Neutrophil (primary cell): ENCODE results near the gene TNS4.

ENCODE experiments used
- H3K27ac ChIP-seq: fragments of 200-600 bp; sonication (generic); 2 replicates; pipeline ENCODE4 v1.5.1; 2016; ENCODE audit warnings: mild to moderate bottlenecking, moderate library complexity
- H3K27me3 ChIP-seq: fragments of 200-600 bp; sonication (generic); 2 replicates; pipeline ENCODE4 v1.6.0; 2016; ENCODE audit warnings: mild to moderate bottlenecking
- H3K36me3 ChIP-seq: fragments of 200-600 bp; sonication (generic); 2 replicates; pipeline ENCODE4 v1.5.1; 2017
- H3K4me1 ChIP-seq, 2 experiments: fragments of 200-600 bp in 1 of 2; sonication (generic) in 1 of 2; 1 replicate in 1 of 2; 2 replicates in 1 of 2; pipeline versions ENCODE4 v1.5.1 to v1.6.1; 2013 to 2016; ENCODE audit warnings: low read depth in 1 of 2, low read length in 1 of 2, mild to moderate bottlenecking in 1 of 2, moderate library complexity in 1 of 2; ENCODE audit not compliant: control insufficient read depth in 1 of 2, insufficient read depth in 1 of 2
- H3K4me3 ChIP-seq, 2 experiments: fragments of 200-600 bp in 1 of 2; sonication (generic) in 1 of 2; 1 replicate in 1 of 2; 2 replicates in 1 of 2; pipeline ENCODE4 v1.5.1; 2013 to 2016; ENCODE audit warnings: low read depth in 1 of 2, low read length in 1 of 2, mild to moderate bottlenecking in 1 of 2, moderate library complexity in 1 of 2
- H3K9me3 ChIP-seq: fragments of 200-600 bp; sonication (generic); 2 replicates; pipeline ENCODE4 v1.5.1; 2016
- TF ChIP-seq, protein P1 (sequence below): fragments of 200-600 bp; sonication (generic); IDR thresholded peaks from 2 replicates; pipeline ENCODE4 v1.5.1; 2016; ENCODE audit warnings: antibody characterized with exemption

The TNS4 gene

DNA sequence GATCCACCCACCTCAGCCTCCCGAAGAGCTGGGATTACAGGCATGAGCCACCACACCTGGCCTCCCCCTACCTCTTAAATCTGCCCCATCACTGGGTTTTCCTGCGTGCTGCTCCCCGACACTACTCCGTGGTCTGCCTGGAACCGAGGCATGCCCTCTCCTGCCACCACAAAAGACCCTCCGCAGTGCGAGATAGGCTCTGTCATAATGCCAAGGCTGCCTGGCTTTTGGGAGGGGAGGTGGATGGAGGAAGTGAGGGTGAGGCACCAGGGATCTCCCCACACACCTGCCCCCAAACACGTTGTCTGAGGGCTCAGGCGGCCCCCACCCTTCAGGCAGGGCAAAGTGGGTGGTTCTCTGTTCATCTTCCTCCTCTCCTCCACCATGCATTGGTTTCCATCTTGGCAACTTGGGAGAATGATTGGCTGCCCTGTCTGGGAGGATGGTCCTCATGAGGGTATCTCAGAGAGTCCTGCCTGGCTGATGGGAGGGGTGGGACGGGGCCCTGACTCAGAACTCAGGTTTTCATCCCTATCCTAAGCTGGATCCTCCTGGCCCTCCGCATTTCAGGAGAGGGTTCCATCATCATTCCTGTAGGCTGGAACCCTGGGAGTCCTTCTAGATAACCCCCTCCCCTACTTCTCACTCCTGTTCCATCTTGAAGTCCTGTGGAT is 35.0 kb downstream of the TNS4 start:
- no peaks in the 10 kb centered on the region for H3K36me3 ChIP-seq

GRCh38 chr17:40464392-40464855 is 37.0 kb downstream of the TNS4 start:
- H3K4me3 ChIP-seq: no peak overlapping the region
- TF ChIP-seq, protein P1, sequence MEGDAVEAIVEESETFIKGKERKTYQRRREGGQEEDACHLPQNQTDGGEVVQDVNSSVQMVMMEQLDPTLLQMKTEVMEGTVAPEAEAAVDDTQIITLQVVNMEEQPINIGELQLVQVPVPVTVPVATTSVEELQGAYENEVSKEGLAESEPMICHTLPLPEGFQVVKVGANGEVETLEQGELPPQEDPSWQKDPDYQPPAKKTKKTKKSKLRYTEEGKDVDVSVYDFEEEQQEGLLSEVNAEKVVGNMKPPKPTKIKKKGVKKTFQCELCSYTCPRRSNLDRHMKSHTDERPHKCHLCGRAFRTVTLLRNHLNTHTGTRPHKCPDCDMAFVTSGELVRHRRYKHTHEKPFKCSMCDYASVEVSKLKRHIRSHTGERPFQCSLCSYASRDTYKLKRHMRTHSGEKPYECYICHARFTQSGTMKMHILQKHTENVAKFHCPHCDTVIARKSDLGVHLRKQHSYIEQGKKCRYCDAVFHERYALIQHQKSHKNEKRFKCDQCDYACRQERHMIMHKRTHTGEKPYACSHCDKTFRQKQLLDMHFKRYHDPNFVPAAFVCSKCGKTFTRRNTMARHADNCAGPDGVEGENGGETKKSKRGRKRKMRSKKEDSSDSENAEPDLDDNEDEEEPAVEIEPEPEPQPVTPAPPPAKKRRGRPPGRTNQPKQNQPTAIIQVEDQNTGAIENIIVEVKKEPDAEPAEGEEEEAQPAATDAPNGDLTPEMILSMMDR: no peak
- H3K27ac ChIP-seq: no peak overlapping the region
- H3K36me3 ChIP-seq: no peaks in the 10 kb centered on the region
- no peaks in the 10 kb centered on the region for H3K4me1 ChIP-seq
- peaks cover 25% of the 10 kb centered on the region for H3K27me3 ChIP-seq
- no peaks in the 10 kb centered on the region for H3K9me3 ChIP-seq

More for the DNA sequence above, 35.0 kb downstream of the TNS4 start:
- Histone ChIP-seq H3K4me1 (no peaks in the 10 kb centered on the region), H3K27me3 (peaks cover 43% of the 10 kb centered on the region), H3K27ac (no peak overlapping the region), H3K4me3 (no peak overlapping the region), H3K9me3 (no peaks in the 10 kb centered on the region)
- TF ChIP-seq, protein P1: no peak

DNA sequence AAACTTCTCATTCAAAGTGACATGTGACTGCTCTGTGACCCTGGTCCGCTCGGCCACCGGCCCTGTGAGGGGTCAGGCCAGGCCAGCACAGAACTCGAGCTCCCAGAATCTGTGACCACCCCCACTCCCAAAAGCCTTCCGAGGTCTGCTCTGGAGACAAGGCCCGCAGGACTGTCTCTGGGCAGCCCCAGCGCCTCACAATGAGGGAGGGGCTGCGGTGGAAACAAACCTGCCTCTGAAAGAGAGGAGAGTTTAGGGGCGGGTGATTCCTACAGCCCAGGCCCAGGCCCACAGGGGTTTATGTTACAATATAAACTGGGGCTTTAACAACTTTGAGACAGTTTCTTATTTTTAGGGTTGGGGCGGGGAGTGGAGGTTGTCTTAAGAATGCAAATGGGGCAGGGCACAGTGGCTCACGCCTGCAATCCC is 38.3 kb downstream of the TNS4 start:
- Histone ChIP-seq H3K4me1 (no peaks in the 10 kb centered on the region), H3K27ac (no peak overlapping the region)
- TF ChIP-seq, protein P1: no peak

DNA sequence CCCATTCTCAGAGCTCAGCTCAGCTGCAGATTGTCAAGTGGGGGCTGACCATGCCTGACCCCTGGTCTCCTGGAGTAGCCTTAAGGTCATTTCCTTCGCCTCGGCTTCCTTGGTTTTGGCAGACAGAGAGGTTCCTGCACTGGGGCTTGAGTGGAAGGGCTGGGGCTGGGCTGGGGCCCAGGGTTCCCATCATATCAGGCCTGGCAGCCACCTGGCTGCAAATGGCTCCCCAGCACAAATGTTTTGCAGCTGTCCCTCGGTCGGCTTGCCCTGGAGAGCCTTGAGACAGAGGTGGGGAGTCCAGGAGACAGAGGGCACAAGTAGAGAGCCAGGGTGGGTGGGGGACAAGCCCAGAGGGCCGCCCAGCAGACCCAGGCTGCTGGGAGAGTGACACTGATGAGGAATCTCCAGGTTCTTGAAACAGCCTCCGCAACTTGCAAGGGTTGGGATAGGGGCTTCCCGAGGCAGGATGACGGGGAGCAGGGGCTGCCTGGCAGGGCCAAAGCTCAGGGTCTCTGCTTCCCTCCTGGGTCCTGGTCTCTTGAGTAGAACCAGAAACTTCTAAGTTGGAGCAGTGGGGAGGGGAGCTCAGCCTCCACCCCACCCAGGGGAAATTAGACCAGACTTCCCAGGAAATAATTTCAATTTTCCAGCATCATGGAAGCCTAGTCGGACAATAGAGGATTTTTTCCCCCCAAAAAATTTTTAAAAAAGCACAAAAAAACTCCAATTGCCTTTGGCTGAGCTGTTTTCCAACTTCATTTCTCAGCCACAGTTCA is 38.9 kb downstream of the TNS4 start:
- H3K27me3 ChIP-seq: peaks cover 22% of the 10 kb centered on the region
- no peaks in the 10 kb centered on the region for H3K9me3 ChIP-seq
- no peaks in the 10 kb centered on the region for H3K4me1 ChIP-seq
- no peaks in the 10 kb centered on the region for H3K36me3 ChIP-seq
- no peak overlapping the region for H3K4me3 ChIP-seq
- TF ChIP-seq, protein P1: no peak
- no peak overlapping the region for H3K27ac ChIP-seq

More for the DNA sequence above, 38.3 kb downstream of the TNS4 start:
- no peaks in the 10 kb centered on the region for H3K9me3 ChIP-seq
- no peak overlapping the region for H3K4me3 ChIP-seq
- H3K36me3 ChIP-seq: no peaks in the 10 kb centered on the region
- peaks cover 22% of the 10 kb centered on the region for H3K27me3 ChIP-seq

DNA sequence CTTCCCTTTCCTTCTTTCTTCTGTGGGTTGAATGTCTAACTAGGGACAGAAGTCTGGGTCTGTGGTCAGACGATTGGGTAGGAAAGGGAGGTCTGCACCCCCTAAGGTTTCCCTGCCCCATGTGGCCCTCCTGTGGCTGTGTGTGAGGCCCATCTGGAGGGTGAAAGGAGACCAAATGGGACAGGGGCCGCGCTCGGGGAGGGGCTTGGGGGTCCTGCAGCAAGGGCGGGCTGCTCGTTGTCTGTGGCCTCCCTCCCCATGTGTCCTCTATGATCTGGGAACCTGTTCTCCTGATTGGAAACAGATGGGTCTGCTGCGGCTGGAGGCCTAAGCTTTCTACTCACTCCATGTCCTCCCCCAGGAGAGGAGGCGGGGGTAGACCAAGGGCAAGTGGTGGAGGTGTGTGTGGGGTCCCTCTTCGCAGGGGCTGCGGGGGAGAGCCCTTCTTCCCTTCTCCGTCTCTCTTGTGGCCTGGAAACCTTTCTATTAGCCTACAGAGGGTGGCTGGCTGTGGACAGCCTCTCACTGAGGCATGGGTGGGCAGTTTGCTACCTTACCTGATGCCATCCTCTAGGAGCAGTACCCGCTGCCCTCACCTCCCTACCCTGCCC is 39.6 kb downstream of the TNS4 start:
- no peaks in the 10 kb centered on the region for H3K36me3 ChIP-seq
- no peaks in the 10 kb centered on the region for H3K4me1 ChIP-seq
- H3K27me3 ChIP-seq: peaks cover 26% of the 10 kb centered on the region
- TF ChIP-seq, protein P1: no peak
- no peak overlapping the region for H3K4me3 ChIP-seq
- no peaks in the 10 kb centered on the region for H3K9me3 ChIP-seq
- H3K27ac ChIP-seq: no peak overlapping the region
